HEK293 (cell line): ENCODE measurements around the gene DKK3.

Experiments used
- KLF16 ChIP-seq: fragments of 450-650 bp; formaldehyde crosslinking; IDR thresholded peaks from 2 replicates; pipeline ENCODE4 v1.5.1; 2017; ENCODE audit warnings: missing biosample characterization, missing genetic modification characterization
- ZBTB1 ChIP-seq: fragments of 450-650 bp; formaldehyde crosslinking; IDR thresholded peaks from 2 replicates; pipeline ENCODE4 v1.5.1; 2016; ENCODE audit warnings: missing biosample characterization, missing genetic modification characterization
- ZNF138 ChIP-seq: fragments of 450-650 bp; formaldehyde crosslinking; IDR thresholded peaks from 2 replicates; pipeline ENCODE4 v1.5.1; 2016; ENCODE audit warnings: missing biosample characterization, missing genetic modification characterization, borderline replicate concordance
- ZNF16 ChIP-seq: fragments of 450-650 bp; formaldehyde crosslinking; IDR thresholded peaks from 2 replicates; pipeline ENCODE4 v1.5.1; 2016; ENCODE audit warnings: low read depth, missing biosample characterization, missing genetic modification characterization
- ZNF416 ChIP-seq: fragments of 450-650 bp; formaldehyde crosslinking; IDR thresholded peaks from 2 replicates; pipeline ENCODE4 v1.5.1; 2016; ENCODE audit warnings: missing biosample characterization, missing genetic modification characterization
- ZNF670 ChIP-seq: fragments of 450-650 bp; formaldehyde crosslinking; IDR thresholded peaks from 2 replicates; pipeline ENCODE4 v1.5.1; 2016; ENCODE audit warnings: missing biosample characterization, missing genetic modification characterization, low read depth
- TF ChIP-seq, protein P1 (sequence below): fragments of 450-650 bp; formaldehyde crosslinking; IDR thresholded peaks from 2 replicates; pipeline ENCODE4 v1.5.1; 2016; ENCODE audit warnings: missing biosample characterization, missing genetic modification characterization
- TF ChIP-seq, protein P2 (sequence below): fragments of 450-650 bp; formaldehyde crosslinking; IDR thresholded peaks from 2 replicates; pipeline ENCODE4 v1.5.1; 2017; ENCODE audit warnings: missing biosample characterization, missing genetic modification characterization

DNA sequence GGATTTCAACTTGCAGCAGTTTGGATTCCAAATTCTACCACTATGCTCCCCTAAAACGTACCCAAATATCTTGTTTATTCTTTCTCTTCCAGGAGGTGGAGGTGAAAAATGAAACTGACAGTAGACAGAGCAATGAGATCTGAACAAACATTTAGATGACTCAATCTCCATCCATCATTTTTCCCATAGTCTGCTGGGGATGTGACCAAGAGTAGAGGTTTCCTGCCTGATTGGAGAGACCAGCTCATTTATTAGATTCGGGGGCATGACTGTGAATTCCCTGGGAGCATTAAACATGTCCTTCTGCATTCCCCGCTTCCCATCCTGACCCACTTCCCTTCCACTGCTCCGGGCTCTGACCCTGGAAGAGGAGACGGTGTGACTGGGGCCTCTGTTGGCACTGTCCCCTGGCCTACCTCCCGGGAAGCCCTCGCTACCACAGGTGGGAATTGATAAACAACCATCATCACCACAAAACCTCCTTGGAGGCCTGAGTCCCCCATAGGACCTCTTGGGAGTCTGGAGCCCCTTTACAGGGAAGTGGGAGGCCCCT is 20.3 kb downstream of the DKK3 start:
- TF ChIP-seq KLF16 (tag by site-specific recombination) (no peak), ZBTB1 (tag by site-specific recombination) (no peak), ZNF16 (no peak), ZNF138 (tag by site-specific recombination) (no peak), ZNF416 (tag by site-specific recombination) (no peak), ZNF670 (tag by site-specific recombination) (no peak)
- TF ChIP-seq, protein P1, sequence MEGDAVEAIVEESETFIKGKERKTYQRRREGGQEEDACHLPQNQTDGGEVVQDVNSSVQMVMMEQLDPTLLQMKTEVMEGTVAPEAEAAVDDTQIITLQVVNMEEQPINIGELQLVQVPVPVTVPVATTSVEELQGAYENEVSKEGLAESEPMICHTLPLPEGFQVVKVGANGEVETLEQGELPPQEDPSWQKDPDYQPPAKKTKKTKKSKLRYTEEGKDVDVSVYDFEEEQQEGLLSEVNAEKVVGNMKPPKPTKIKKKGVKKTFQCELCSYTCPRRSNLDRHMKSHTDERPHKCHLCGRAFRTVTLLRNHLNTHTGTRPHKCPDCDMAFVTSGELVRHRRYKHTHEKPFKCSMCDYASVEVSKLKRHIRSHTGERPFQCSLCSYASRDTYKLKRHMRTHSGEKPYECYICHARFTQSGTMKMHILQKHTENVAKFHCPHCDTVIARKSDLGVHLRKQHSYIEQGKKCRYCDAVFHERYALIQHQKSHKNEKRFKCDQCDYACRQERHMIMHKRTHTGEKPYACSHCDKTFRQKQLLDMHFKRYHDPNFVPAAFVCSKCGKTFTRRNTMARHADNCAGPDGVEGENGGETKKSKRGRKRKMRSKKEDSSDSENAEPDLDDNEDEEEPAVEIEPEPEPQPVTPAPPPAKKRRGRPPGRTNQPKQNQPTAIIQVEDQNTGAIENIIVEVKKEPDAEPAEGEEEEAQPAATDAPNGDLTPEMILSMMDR = no peak
- TF ChIP-seq, protein P2, sequence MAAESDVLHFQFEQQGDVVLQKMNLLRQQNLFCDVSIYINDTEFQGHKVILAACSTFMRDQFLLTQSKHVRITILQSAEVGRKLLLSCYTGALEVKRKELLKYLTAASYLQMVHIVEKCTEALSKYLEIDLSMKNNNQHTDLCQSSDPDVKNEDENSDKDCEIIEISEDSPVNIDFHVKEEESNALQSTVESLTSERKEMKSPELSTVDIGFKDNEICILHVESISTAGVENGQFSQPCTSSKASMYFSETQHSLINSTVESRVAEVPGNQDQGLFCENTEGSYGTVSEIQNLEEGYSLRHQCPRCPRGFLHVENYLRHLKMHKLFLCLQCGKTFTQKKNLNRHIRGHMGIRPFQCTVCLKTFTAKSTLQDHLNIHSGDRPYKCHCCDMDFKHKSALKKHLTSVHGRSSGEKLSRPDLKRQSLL (tag by site-specific recombination) = no peak
